SK-N-MC (cell line): ENCODE results near the gene TRIM33.

ENCODE experiments used
- EZH2 ChIP-seq: fragments of 200-600 bp; sonication (generic); IDR thresholded peaks from one replicate; pipeline ENCODE4 v1.6.1; 2017; ENCODE audit warnings: antibody characterized with exemption
- POLR2AphosphoS5 ChIP-seq: IDR thresholded peaks from 2 replicates; pipeline ENCODE4 v1.6.1; 2012; ENCODE audit warnings: mild to moderate bottlenecking, low read depth, low read length, borderline replicate concordance

GRCh38 chr1:114462341-114462740 lies 48.7 kb downstream of the TRIM33 start:
- TF ChIP-seq POLR2AphosphoS5 (no peak), EZH2 (no peak)
